ENCODE data around the gene RANBP17. TPM values are rescaled to one million over a fixed set of nuclear protein-coding genes. Genes with fewer than 3 reads are reported as not detected.

RANBP17 gene
- total RNA-seq, 4 donors from 2014 or later = 0.55 to 3.0 (median 1.5) TPM

DNA sequence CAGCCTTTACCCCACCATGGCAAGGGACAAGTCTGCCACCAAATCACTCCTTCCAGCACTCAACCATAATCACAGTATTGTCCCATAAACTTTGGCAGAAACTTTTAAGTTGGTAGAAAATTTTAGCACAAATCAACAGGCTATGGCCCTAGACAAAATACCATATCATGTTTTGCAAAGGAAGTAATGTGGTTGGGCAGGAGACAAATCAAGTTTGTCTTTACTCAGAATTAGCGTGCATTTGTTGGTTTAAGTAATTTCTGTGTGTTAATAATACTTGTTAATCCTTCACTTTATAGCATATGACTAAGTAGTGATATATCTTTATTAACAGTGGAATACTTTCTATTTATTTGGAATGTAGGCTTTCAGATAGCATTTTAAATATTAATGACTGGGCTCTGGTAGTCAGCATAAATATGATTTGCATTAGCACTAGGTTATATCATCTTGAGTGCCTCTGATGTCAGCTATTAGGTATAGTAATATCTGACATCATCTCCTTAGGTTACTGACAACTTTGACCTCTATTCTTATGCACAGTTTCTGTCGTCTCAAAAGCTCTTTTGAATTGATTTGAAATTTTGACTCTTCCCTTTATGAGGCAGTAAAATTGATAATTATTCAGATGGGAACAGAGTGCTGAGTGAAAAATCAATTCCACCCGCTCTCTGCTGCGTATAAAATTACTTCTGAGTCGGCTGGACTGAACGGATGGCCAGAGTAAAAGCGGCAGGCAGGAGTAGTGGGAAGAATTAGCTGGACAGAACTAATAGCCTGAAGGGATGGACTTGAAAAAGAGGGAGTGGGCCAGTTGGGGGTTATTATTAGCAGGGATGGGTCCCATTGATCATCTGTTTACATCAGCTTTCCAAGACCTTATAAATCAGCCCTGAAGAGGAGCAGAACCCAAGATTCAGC, 407.1 kb downstream of the RANBP17 start:
- TF ChIP-seq, protein P1, sequence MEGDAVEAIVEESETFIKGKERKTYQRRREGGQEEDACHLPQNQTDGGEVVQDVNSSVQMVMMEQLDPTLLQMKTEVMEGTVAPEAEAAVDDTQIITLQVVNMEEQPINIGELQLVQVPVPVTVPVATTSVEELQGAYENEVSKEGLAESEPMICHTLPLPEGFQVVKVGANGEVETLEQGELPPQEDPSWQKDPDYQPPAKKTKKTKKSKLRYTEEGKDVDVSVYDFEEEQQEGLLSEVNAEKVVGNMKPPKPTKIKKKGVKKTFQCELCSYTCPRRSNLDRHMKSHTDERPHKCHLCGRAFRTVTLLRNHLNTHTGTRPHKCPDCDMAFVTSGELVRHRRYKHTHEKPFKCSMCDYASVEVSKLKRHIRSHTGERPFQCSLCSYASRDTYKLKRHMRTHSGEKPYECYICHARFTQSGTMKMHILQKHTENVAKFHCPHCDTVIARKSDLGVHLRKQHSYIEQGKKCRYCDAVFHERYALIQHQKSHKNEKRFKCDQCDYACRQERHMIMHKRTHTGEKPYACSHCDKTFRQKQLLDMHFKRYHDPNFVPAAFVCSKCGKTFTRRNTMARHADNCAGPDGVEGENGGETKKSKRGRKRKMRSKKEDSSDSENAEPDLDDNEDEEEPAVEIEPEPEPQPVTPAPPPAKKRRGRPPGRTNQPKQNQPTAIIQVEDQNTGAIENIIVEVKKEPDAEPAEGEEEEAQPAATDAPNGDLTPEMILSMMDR (IDR thresholded peaks at IDR 0.05) = no peak
- no peak for TF ChIP-seq EP300 (IDR thresholded peaks at IDR 0.05)
- TF ChIP-seq POLR2AphosphoS5 (IDR thresholded peaks at IDR 0.05) = no peak
- 74% methylated on average over 7 of the region's 7 CpGs for WGBS
- Histone ChIP-seq H3K27ac (no peak overlapping the region), H3K4me3 (no peak overlapping the region), H3K4me1 (no peaks in the 10 kb centered on the region), H3K36me3 (no peaks in the 10 kb centered on the region), H3K27me3 (no peaks in the 10 kb centered on the region), H3K9me3 (no peaks in the 10 kb centered on the region)
- DNase-seq (ENCODE audit: low spot score in 2 of 2) = no peak

DNA sequence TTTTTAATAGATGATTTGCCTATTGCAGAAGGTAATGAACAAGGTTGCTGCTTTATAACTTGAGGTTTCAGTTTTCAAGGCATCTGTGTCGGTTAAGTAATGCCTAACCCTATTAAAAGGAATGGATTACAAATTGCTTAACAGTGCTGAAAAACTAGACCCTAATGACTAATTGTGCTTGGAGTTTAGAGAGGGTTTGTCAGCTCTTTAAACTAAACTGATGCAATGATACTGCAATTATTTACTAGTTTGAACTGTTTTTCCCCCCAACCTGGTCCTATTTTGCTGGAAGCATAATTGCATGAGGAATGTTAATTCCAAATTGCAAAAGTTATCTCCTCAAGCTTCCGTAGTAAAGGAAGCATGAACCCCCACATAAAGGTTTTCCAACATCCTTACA, 407.9 kb downstream of the RANBP17 start:
- H3K36me3 ChIP-seq = no peaks in the 10 kb centered on the region
- no peak for DNase-seq (ENCODE audit: low spot score in 2 of 2)
- no peak for TF ChIP-seq POLR2A (IDR thresholded peaks at IDR 0.05)
- TF ChIP-seq EP300 (IDR thresholded peaks at IDR 0.05) = no peak
- TF ChIP-seq, protein P1 (IDR thresholded peaks at IDR 0.05) = no peak
- TF ChIP-seq POLR2AphosphoS5 (IDR thresholded peaks at IDR 0.05) = no peak
- no peak overlapping the region for H3K27ac ChIP-seq
- no peaks in the 10 kb centered on the region for H3K27me3 ChIP-seq
- no peak overlapping the region for H3K4me3 ChIP-seq
- 72% methylated on average over 2 of the region's 2 CpGs for WGBS
- no peaks in the 10 kb centered on the region for H3K4me1 ChIP-seq
- H3K9me3 ChIP-seq = no peaks in the 10 kb centered on the region

DNA sequence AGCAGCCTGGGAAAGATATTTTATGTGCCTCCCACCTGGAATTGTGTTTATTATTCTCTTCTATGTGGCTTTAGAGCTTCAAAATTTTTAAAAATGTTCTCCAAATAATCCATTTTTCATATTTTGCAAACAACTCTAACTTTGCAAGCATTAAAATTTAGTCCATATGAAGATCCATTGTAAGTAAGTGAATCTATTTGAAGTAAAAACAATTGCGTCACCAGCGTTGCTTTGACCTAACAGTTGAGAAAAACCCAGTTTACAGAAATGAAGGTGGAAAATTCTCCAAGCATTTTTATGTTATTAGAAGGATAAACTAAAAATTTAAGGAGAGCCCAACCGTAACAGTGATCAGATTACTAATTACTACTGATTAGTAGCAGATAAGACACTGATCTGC, 408.3 kb downstream of the RANBP17 start:
- TF ChIP-seq POLR2AphosphoS5 (IDR thresholded peaks at IDR 0.05) (no peak), EP300 (IDR thresholded peaks at IDR 0.05) (no peak), POLR2A (IDR thresholded peaks at IDR 0.05) (no peak)
- TF ChIP-seq, protein P1 (IDR thresholded peaks at IDR 0.05) = no peak
- WGBS = 88% methylated on average over 3 of the region's 3 CpGs
- Histone ChIP-seq H3K36me3 (no peaks in the 10 kb centered on the region), H3K27me3 (no peaks in the 10 kb centered on the region), H3K4me3 (no peak overlapping the region), H3K9me3 (no peaks in the 10 kb centered on the region), H3K4me1 (no peaks in the 10 kb centered on the region), H3K27ac (no peak overlapping the region)
- no peak for DNase-seq (ENCODE audit: low spot score in 2 of 2)

DNA sequence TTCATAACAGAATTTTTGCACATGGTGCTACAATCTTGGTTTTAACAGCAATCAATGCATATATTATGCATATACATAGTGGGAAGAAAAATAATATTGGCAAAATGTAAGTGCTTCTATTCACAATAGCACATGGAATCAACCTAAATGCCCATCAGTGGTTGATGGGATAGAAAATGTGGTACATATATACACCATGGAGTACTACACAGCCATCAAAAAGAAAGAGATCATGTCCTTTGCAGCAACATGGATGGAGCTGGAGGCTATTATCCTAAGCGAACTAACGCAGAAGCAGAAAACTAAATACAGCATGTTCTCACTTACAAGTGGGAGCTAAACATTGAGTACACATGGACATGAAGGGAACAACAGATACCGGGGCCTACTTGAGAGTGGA, 410.0 kb downstream of the RANBP17 start:
- H3K4me1 ChIP-seq = no peaks in the 10 kb centered on the region
- DNase-seq (ENCODE audit: low spot score in 2 of 2) = no peak
- H3K4me3 ChIP-seq = no peak overlapping the region
- WGBS = 95% methylated on average over 3 of the region's 3 CpGs
- H3K9me3 ChIP-seq = no peaks in the 10 kb centered on the region
- H3K27ac ChIP-seq = no peak overlapping the region
- no peaks in the 10 kb centered on the region for H3K27me3 ChIP-seq
- TF ChIP-seq EP300 (IDR thresholded peaks at IDR 0.05) = no peak
- TF ChIP-seq POLR2A (IDR thresholded peaks at IDR 0.05) = no peak
- TF ChIP-seq, protein P1 (IDR thresholded peaks at IDR 0.05) = no peak
- no peak for TF ChIP-seq POLR2AphosphoS5 (IDR thresholded peaks at IDR 0.05)
- no peaks in the 10 kb centered on the region for H3K36me3 ChIP-seq
